ENCODE measurements around the gene PPIL4. TPM values are rescaled to one million over a fixed set of nuclear protein-coding genes. Genes with fewer than 3 reads are reported as not detected.

PPIL4 gene
- total and polyA plus RNA-seq, 2 donors (not counting 1 experiment from before 2014, with no cell fraction given) = 3.1 to 34.3 TPM

DNA sequence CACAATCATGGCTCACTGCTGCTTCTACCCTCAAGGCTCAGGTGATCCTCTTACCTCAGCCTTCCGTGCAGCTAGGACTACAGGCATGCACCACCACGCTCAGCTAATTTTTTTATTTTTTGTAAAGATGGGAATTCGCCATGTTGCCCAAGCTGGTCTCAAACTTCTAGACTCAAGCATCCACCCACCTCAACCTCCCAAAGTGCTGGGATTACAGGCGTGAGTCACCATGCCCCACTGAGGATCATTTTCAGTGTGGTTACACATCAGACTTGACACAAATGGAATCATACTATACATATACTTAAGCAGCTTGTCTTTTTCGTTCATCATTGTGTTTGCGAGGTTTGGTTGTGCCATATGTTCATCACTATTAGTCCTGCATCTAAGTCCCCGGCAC lies 87.6 kb downstream of the PPIL4 start:
- TF ChIP-seq, protein P1, sequence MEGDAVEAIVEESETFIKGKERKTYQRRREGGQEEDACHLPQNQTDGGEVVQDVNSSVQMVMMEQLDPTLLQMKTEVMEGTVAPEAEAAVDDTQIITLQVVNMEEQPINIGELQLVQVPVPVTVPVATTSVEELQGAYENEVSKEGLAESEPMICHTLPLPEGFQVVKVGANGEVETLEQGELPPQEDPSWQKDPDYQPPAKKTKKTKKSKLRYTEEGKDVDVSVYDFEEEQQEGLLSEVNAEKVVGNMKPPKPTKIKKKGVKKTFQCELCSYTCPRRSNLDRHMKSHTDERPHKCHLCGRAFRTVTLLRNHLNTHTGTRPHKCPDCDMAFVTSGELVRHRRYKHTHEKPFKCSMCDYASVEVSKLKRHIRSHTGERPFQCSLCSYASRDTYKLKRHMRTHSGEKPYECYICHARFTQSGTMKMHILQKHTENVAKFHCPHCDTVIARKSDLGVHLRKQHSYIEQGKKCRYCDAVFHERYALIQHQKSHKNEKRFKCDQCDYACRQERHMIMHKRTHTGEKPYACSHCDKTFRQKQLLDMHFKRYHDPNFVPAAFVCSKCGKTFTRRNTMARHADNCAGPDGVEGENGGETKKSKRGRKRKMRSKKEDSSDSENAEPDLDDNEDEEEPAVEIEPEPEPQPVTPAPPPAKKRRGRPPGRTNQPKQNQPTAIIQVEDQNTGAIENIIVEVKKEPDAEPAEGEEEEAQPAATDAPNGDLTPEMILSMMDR (IDR thresholded peaks at IDR 0.05) = no peak
- CTCF ChIA-PET = interaction anchor here (9.2 kb wide), 1 partner anchor 58 kb away, joined by 65 read pairs; no protein-coding TSS in a partner anchor

DNA sequence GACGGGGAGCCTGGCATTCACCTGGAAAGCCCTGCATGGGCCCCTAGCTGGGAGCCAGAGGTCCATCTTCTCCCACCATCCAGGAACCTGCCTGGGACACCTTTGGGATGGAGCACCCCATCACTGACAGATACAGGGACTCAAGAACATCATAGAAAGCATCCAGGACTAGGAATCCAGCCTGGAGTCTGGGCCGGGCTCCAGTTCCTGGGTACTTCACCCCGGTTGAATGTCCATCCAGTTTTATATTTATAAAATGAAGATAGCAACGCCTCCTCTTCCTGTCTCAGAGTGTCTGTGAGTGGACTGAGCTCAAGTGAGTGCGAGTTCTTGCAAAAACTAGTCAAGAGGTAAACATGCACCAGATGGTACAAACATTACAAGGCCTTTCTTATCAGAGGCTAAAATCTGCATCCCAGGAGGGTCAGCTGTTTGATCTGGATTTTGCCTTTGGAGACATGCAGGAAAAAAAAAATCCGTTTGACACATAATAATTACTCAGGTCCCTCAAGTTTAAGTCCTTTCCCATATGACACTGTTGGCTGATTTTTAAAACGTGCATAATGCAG lies 88.4 kb downstream of the PPIL4 start:
- Mint-ChIP-seq H3K9me3 (ENCODE audit: insufficient read depth) (no peaks in the 10 kb centered on the region), H3K27ac (peak overlapping the region; percentile 46), H3K4me1 (peaks cover 16% of the 10 kb centered on the region), H3K27me3 (no peaks in the 10 kb centered on the region), H3K4me3 (no peak overlapping the region)
- peaks cover 0 to 4% (median 0%) of the 10 kb centered on the region in 3 donors for H3K9me3 ChIP-seq (ENCODE audit: control extremely low read depth in 1 of 3, control insufficient read depth in 2 of 3, insufficient read depth in 1 of 3, low read length in 2 of 3)
- ChIA-PET POLR2A (interaction anchor here (0.6 to 0.7 kb wide), 2 partner anchors 12 to 23 kb away, joined by 3 to 6 read pairs; no protein-coding TSS in a partner anchor), CTCF (interaction anchor here (9.2 kb wide), 1 partner anchor 59 kb away, joined by 65 read pairs; no protein-coding TSS in a partner anchor)
- no peak overlapping the region for H3K4me2 ChIP-seq (replicated peaks; ENCODE audit: low read depth, low read length, poor library complexity, severe bottlenecking)
- H2AFZ ChIP-seq (ENCODE audit: insufficient read depth, low read depth, low read length, poor library complexity, severe bottlenecking) = no peak overlapping the region
- peaks cover 9 to 94% of the 10 kb centered on the region in 2 experiments for H3K36me3 ChIP-seq (replicated peaks in 1 of 2; ENCODE audit: control extremely low read depth in 1 of 2, control insufficient read depth in 1 of 2, extremely low read depth in 1 of 2, insufficient read depth in 2 of 2, low read length in 1 of 2)
- 100% methylated on average over 1 of the region's 7 CpGs for WGBS (ENCODE audit: insufficient coverage)
- H3K4me3 ChIP-seq (ENCODE audit: control extremely low read depth in 1 of 5, extremely low read depth in 1 of 5, insufficient read depth in 1 of 5, low read depth in 2 of 5, low read length in 4 of 5) = no peak overlapping the region
- ATAC-seq (ENCODE audit: low read depth) = no peak
- intact Hi-C loops (cut with micrococcal nuclease) = no loop called here
- peaks cover 40% of the 10 kb centered on the region for H4K20me1 ChIP-seq (ENCODE audit: control insufficient read depth, insufficient read depth, low read length, poor library complexity, severe bottlenecking)
- no peak overlapping the region for H3K27ac ChIP-seq (ENCODE audit: low read length in 2 of 2)
- no peaks in the 10 kb centered on the region for H3K4me1 ChIP-seq (ENCODE audit: control insufficient read depth in 2 of 2, insufficient read depth in 2 of 2, low read length in 2 of 2)
- no peak for TF ChIP-seq EZH2 (IDR thresholded peaks at IDR 0.05; ENCODE audit: borderline replicate concordance, insufficient read depth, low read depth, low read length, poor library complexity, severe bottlenecking)
- TF ChIP-seq, protein P1 (IDR thresholded peaks at IDR 0.05) = no peak
- no peak overlapping the region for H3K9ac ChIP-seq (ENCODE audit: low read length)
- H3K79me2 ChIP-seq (ENCODE audit: control insufficient read depth, insufficient read depth, low read length) = peaks cover 57% of the 10 kb centered on the region
- no peaks in the 10 kb centered on the region for H3K27me3 ChIP-seq (replicated peaks in 1 of 4; ENCODE audit: control extremely low read depth in 1 of 4, control insufficient read depth in 3 of 4, insufficient read depth in 4 of 4, low read length in 3 of 4)
- DNase-seq = no peak

More for the DNA sequence above, 87.6 kb downstream of the PPIL4 start:
- peaks cover 0 to 4% (median 0%) of the 10 kb centered on the region in 3 donors for H3K9me3 ChIP-seq (ENCODE audit: control extremely low read depth in 1 of 3, control insufficient read depth in 2 of 3, insufficient read depth in 1 of 3, low read length in 2 of 3)
- peaks cover 9 to 93% of the 10 kb centered on the region in 2 experiments for H3K36me3 ChIP-seq (replicated peaks in 1 of 2; ENCODE audit: control extremely low read depth in 1 of 2, control insufficient read depth in 1 of 2, extremely low read depth in 1 of 2, insufficient read depth in 2 of 2, low read length in 1 of 2)
- DNase-seq (no peak), ATAC-seq (ENCODE audit: low read depth) (no peak)
- no peaks in the 10 kb centered on the region for H3K27me3 ChIP-seq (replicated peaks in 1 of 4; ENCODE audit: control extremely low read depth in 1 of 4, control insufficient read depth in 3 of 4, insufficient read depth in 4 of 4, low read length in 3 of 4)
- no CpG with 5 or more reads among the region's 7 CpGs for WGBS (ENCODE audit: insufficient coverage)
- H3K4me3 ChIP-seq (ENCODE audit: control extremely low read depth in 1 of 5, extremely low read depth in 1 of 5, insufficient read depth in 1 of 5, low read depth in 2 of 5, low read length in 4 of 5) = no peak overlapping the region
- no peaks in the 10 kb centered on the region for H3K27me3 Mint-ChIP-seq
- no peaks in the 10 kb centered on the region for H3K9me3 Mint-ChIP-seq (ENCODE audit: insufficient read depth)
- H3K4me3 Mint-ChIP-seq = no peak overlapping the region
- H3K79me2 ChIP-seq (ENCODE audit: control insufficient read depth, insufficient read depth, low read length) = peaks cover 65% of the 10 kb centered on the region
- no peak overlapping the region for H2AFZ ChIP-seq (ENCODE audit: insufficient read depth, low read depth, low read length, poor library complexity, severe bottlenecking)
- no peak overlapping the region for H3K4me2 ChIP-seq (replicated peaks; ENCODE audit: low read depth, low read length, poor library complexity, severe bottlenecking)
- intact Hi-C loops (cut with micrococcal nuclease) = no loop called here
- POLR2A ChIA-PET = interaction anchor here (0.6 to 0.9 kb wide), 3 partner anchors 11 to 22 kb away, joined by 3 to 6 read pairs (median 3); no protein-coding TSS in a partner anchor
- no peak overlapping the region for H3K27ac Mint-ChIP-seq
- H4K20me1 ChIP-seq (ENCODE audit: control insufficient read depth, insufficient read depth, low read length, poor library complexity, severe bottlenecking) = peaks cover 45% of the 10 kb centered on the region
- no peak overlapping the region for H3K9ac ChIP-seq (ENCODE audit: low read length)
- H3K4me1 ChIP-seq (ENCODE audit: control insufficient read depth in 2 of 2, insufficient read depth in 2 of 2, low read length in 2 of 2) = peaks cover 3% of the 10 kb centered on the region in 2 donors
- H3K27ac ChIP-seq (ENCODE audit: low read length in 2 of 2) = no peak overlapping the region
- H3K4me1 Mint-ChIP-seq = peaks cover 24% of the 10 kb centered on the region

All from B cell (primary cell).